ENCODE data around the gene INPP5J. TPM values are rescaled to one million over a fixed set of nuclear protein-coding genes. Genes with fewer than 3 reads are reported as not detected.

The INPP5J gene
- polyA plus RNA-seq, 1 donor from 2014 or later = 3.7 TPM

DNA sequence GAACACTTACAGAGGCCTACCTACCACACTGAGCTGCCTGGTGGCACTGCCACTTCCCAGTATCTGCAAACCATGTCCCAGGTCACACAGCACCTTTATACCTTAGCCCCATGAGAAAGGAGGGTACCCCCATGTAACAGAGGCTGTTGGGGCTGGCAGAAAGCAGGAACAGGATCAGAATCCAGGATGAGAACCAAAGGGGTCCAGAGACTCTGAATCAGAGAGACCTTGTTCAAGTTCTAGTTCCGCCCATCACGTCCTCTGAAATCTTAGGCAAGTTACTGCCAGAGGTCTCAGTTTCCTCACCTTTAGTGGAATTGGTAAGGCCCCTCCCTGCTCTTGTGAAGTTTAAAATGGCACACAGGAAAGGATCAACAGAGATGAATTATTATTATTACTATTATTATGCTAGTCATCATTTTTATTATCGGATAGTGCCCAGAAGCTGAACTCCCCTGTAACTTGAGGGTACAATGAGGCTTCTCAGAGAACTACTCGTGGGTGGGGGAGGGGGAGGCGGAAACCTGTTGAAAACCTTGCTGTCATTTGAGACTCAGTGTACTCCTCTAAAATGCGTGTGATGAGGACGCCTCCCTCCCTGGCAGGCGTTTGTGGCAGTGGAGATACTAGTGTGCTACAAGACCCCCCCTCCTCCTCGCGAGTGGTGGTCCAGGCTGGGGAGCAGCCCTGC, 24.7 kb upstream of the INPP5J start:
- Histone ChIP-seq H3K36me3 (ENCODE audit: insufficient read depth, low read length) (no peaks in the 10 kb centered on the region), H3K27ac (ENCODE audit: low read length) (no peak overlapping the region), H4K20me1 (ENCODE audit: insufficient read depth) (no peaks in the 10 kb centered on the region), H3K9ac (ENCODE audit: low read length) (no peak overlapping the region), H3K9me3 (ENCODE audit: low read length) (no peaks in the 10 kb centered on the region), H3K4me3 (ENCODE audit: low read length) (no peak overlapping the region), H3K9me2 (ENCODE audit: insufficient read depth, low read length) (no peaks in the 10 kb centered on the region), H3K27me3 (ENCODE audit: insufficient read depth, low read depth, low read length) (no peaks in the 10 kb centered on the region), H3K79me2 (replicated peaks; ENCODE audit: insufficient read depth, low read length) (no peaks in the 10 kb centered on the region), H2AFZ (ENCODE audit: low read depth, low read length) (no peak overlapping the region), H3K4me2 (ENCODE audit: low read length) (no peak overlapping the region), H3F3A (ENCODE audit: insufficient read depth, low read length, poor library complexity, severe bottlenecking) (no peaks in the 10 kb centered on the region)
- TF ChIP-seq RAD21 (conservative IDR thresholded peaks at IDR 0.05) (no peak), SMC3 (conservative IDR thresholded peaks at IDR 0.05; ENCODE audit: poor library complexity) (no peak), MXI1 (conservative IDR thresholded peaks at IDR 0.05; ENCODE audit: poor library complexity, severe bottlenecking) (no peak), EP300 (conservative IDR thresholded peaks at IDR 0.05; ENCODE audit: poor library complexity, severe bottlenecking) (no peak), EZH2 (IDR thresholded peaks at IDR 0.05; ENCODE audit: borderline replicate concordance, insufficient read depth, low read length, poor library complexity, severe bottlenecking) (no peak), POLR2AphosphoS5 (IDR thresholded peaks at IDR 0.05) (no peak), TAF1 (IDR thresholded peaks at IDR 0.05; ENCODE audit: low read depth) (no peak), REST (IDR thresholded peaks at IDR 0.05; ENCODE audit: borderline replicate concordance) (no peak)
- TF ChIP-seq, protein P1, sequence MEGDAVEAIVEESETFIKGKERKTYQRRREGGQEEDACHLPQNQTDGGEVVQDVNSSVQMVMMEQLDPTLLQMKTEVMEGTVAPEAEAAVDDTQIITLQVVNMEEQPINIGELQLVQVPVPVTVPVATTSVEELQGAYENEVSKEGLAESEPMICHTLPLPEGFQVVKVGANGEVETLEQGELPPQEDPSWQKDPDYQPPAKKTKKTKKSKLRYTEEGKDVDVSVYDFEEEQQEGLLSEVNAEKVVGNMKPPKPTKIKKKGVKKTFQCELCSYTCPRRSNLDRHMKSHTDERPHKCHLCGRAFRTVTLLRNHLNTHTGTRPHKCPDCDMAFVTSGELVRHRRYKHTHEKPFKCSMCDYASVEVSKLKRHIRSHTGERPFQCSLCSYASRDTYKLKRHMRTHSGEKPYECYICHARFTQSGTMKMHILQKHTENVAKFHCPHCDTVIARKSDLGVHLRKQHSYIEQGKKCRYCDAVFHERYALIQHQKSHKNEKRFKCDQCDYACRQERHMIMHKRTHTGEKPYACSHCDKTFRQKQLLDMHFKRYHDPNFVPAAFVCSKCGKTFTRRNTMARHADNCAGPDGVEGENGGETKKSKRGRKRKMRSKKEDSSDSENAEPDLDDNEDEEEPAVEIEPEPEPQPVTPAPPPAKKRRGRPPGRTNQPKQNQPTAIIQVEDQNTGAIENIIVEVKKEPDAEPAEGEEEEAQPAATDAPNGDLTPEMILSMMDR (IDR thresholded peaks at IDR 0.05; ENCODE audit: poor library complexity, severe bottlenecking) = no peak

- Histone ChIP-seq H3K4me2 (ENCODE audit: low read length) (no peak overlapping the region), H3K36me3 (ENCODE audit: insufficient read depth, low read length) (no peaks in the 10 kb centered on the region), H3K9me3 (ENCODE audit: low read length) (no peaks in the 10 kb centered on the region), H4K20me1 (ENCODE audit: insufficient read depth) (no peaks in the 10 kb centered on the region), H3K79me2 (replicated peaks; ENCODE audit: insufficient read depth, low read length) (no peaks in the 10 kb centered on the region), H3F3A (ENCODE audit: insufficient read depth, low read length, poor library complexity, severe bottlenecking) (no peaks in the 10 kb centered on the region), H2AFZ (ENCODE audit: low read depth, low read length) (no peak overlapping the region), H3K27me3 (ENCODE audit: insufficient read depth, low read depth, low read length) (no peaks in the 10 kb centered on the region), H3K9ac (ENCODE audit: low read length) (no peak overlapping the region), H3K9me2 (ENCODE audit: insufficient read depth, low read length) (no peaks in the 10 kb centered on the region), H3K4me3 (ENCODE audit: low read length) (no peak overlapping the region), H3K27ac (ENCODE audit: low read length) (no peak overlapping the region)
- TF ChIP-seq MXI1 (conservative IDR thresholded peaks at IDR 0.05; ENCODE audit: poor library complexity, severe bottlenecking) (no peak), TAF1 (IDR thresholded peaks at IDR 0.05; ENCODE audit: low read depth) (no peak)
Measured at GRCh38 chr22:31098632-31099110, 24.1 kb upstream of the INPP5J start.
